HG03025 (cell line): ENCODE measurements around the gene LRRC4B.
"Not testable (repeated sequence)": the region's sequence is repeated elsewhere in the genome, so short reads cannot be mapped to it uniquely, and the experiment has no call there.

Source experiments
- ATAC-seq: cut with Tn5 transposase; IDR thresholded peaks from one replicate; pipeline ENCODE4 v1.9.1; 2021; ENCODE audit warnings: mild to moderate bottlenecking, moderate library complexity; ENCODE audit not compliant: unreplicated experiment, low FRiP score

The LRRC4B gene

GRCh38 chr19:50531171-50531612 lies 37.0 kb downstream of the LRRC4B start:
- ATAC-seq, result no peak

- not testable (repeated sequence) for ATAC-seq
Measured at GRCh38 chr19:50528052-50528451, 40.2 kb downstream of the LRRC4B start.

GRCh38 chr19:50522881-50523280 lies 45.4 kb downstream of the LRRC4B start:
- ATAC-seq, result no peak

- ATAC-seq, result no peak
Measured at GRCh38 chr19:50520822-50521465, 47.3 kb downstream of the LRRC4B start.

GRCh38 chr19:50519006-50519575 lies 49.1 kb downstream of the LRRC4B start:
- no peak for ATAC-seq

- ATAC-seq, result no peak
Measured at GRCh38 chr19:50518091-50519005, 49.9 kb downstream of the LRRC4B start.

- no peak for ATAC-seq
Measured at GRCh38 chr19:50517704-50518075, 50.5 kb downstream of the LRRC4B start.

GRCh38 chr19:50516964-50517703 lies 51.1 kb downstream of the LRRC4B start:
- ATAC-seq, result no peak

GRCh38 chr19:50516456-50516855 lies 51.8 kb downstream of the LRRC4B start:
- ATAC-seq, result no peak

GRCh38 chr19:50515168-50515561 lies 53.1 kb downstream of the LRRC4B start:
- no peak for ATAC-seq

GRCh38 chr19:50514346-50515167 lies 53.7 kb downstream of the LRRC4B start:
- ATAC-seq, result no peak

- ATAC-seq, result no peak
Measured at GRCh38 chr19:50513746-50514345, 54.4 kb downstream of the LRRC4B start, which contains the start of gene ASPDH. Gene ASPDH, minus strand, starts transcription at chr19:50513913. Its CDS starts 90 bp downstream, at chr19:50513823.

- ATAC-seq, result no peak
Measured at GRCh38 chr19:50512999-50513745, 55.1 kb downstream of the LRRC4B start.

GRCh38 chr19:50512112-50512998 lies 55.9 kb downstream of the LRRC4B start:
- ATAC-seq, result no peak

- peak; percentile 78 for ATAC-seq
Measured at GRCh38 chr19:50511069-50511822, 57.0 kb downstream of the LRRC4B start, which contains the start of gene JOSD2. Gene JOSD2, minus strand, starts transcription at chr19:50511191. Its CDS starts 760 bp downstream, at chr19:50510431.

- ATAC-seq, result peak; percentile 3
Measured at GRCh38 chr19:50510700-50511068, 57.6 kb downstream of the LRRC4B start.

GRCh38 chr19:50510121-50510670 lies 58.0 kb downstream of the LRRC4B start:
- no peak for ATAC-seq
